Type B pancreatic cell (in vitro differentiated cells): ENCODE data around the gene CACNA1D. TPM values are rescaled to one million over a fixed set of nuclear protein-coding genes. Genes with fewer than 3 reads are reported as not detected.

Source experiments
- DNase-seq: peaks from one replicate; pipeline ENCODE4 v3.0.0; 2021; ENCODE audit warnings: mixed read lengths; ENCODE audit not compliant: unreplicated experiment; ENCODE audit errors: extremely low spot score
- H3K27ac Mint-ChIP-seq: 2 replicates; pipeline ENCODE4 v1.8.0; 2021; ENCODE audit warnings: mild to moderate bottlenecking, mixed read lengths
- H3K27me3 Mint-ChIP-seq: 2 replicates; pipeline ENCODE4 v1.8.0; 2021; ENCODE audit warnings: mixed read lengths
- H3K36me3 Mint-ChIP-seq: 2 replicates; pipeline ENCODE4 v1.8.0; 2021; ENCODE audit warnings: mixed read lengths
- H3K4me1 Mint-ChIP-seq: one replicate; pipeline ENCODE4 v1.8.0; 2021; ENCODE audit warnings: mixed read lengths; ENCODE audit not compliant: unreplicated experiment
- H3K4me3 Mint-ChIP-seq: 2 replicates; pipeline ENCODE4 v1.8.0; 2021; ENCODE audit warnings: mild to moderate bottlenecking, mixed read lengths
- H3K9me3 Mint-ChIP-seq: 2 replicates; pipeline ENCODE4 v1.8.0; 2021; ENCODE audit warnings: mixed read lengths
- total RNA-seq: library from RNA; stranded (reverse); gene quantifications from 2 replicates; pipeline ENCODE4 v1.2.1, GENCODE V29; 2021; ENCODE audit warnings: low replicate concordance
- TF ChIP-seq, protein P1 (sequence below): fragments of 200-600 bp; sonication (generic); conservative IDR thresholded peaks from 2 replicates; pipeline ENCODE4 v1.5.0; 2021; ENCODE audit warnings: antibody characterized with exemption, mild to moderate bottlenecking

The CACNA1D gene
- total RNA-seq, 1 donor from 2014 or later, result 17.4 TPM

DNA sequence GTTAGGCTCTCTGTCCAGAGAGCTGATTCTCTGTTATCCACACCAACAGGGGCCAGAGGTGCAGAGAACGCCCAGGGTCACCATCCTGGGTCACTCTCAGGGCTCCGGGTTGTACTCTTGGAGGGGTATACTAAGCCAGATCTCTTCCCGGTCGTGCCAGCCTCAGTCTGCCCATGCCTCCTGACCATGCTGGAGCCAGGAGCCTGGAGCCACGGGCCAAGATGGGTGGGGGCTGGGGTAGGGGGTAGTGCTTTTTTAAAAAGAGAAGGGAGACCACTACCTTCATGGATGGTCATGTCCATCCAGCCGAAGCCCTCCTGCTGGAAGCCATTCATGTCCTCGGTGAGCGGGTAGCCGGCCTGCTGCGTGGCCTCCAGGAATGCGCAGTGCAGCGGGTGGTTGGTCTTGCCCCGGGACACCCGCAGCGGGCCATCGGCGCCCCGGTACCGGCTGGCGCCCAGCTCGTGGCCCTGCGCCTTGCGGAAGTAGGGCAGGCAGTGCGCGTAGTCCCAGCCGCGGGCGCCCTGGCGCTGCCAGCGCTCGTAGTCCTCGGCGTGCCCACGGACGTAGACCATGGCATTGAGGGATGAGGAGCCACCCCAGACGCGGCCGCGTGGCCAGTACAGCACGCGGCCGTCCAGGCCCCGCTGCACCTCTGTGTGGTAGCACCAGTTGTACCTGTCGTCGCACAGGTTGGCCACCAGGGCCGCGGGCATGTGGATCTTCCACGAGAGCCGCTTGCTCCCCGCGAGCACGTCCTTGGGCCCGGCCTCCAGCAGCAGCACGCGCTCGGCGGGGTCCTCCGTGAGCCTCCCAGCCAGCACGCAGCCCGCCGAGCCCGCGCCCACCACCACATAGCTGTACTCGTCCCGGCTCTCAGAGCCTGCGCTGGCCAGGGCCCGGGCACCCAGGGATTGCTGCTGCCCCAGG, 328.9 kb downstream of the CACNA1D start:
- Mint-ChIP-seq H3K27ac (no peak overlapping the region), H3K9me3 (no peaks in the 10 kb centered on the region), H3K27me3 (no peaks in the 10 kb centered on the region), H3K4me3 (no peak overlapping the region), H3K4me1 (peaks cover 7% of the 10 kb centered on the region), H3K36me3 (no peaks in the 10 kb centered on the region)
- DNase-seq, result no peak
- TF ChIP-seq, protein P1, sequence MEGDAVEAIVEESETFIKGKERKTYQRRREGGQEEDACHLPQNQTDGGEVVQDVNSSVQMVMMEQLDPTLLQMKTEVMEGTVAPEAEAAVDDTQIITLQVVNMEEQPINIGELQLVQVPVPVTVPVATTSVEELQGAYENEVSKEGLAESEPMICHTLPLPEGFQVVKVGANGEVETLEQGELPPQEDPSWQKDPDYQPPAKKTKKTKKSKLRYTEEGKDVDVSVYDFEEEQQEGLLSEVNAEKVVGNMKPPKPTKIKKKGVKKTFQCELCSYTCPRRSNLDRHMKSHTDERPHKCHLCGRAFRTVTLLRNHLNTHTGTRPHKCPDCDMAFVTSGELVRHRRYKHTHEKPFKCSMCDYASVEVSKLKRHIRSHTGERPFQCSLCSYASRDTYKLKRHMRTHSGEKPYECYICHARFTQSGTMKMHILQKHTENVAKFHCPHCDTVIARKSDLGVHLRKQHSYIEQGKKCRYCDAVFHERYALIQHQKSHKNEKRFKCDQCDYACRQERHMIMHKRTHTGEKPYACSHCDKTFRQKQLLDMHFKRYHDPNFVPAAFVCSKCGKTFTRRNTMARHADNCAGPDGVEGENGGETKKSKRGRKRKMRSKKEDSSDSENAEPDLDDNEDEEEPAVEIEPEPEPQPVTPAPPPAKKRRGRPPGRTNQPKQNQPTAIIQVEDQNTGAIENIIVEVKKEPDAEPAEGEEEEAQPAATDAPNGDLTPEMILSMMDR, result no peak

DNA sequence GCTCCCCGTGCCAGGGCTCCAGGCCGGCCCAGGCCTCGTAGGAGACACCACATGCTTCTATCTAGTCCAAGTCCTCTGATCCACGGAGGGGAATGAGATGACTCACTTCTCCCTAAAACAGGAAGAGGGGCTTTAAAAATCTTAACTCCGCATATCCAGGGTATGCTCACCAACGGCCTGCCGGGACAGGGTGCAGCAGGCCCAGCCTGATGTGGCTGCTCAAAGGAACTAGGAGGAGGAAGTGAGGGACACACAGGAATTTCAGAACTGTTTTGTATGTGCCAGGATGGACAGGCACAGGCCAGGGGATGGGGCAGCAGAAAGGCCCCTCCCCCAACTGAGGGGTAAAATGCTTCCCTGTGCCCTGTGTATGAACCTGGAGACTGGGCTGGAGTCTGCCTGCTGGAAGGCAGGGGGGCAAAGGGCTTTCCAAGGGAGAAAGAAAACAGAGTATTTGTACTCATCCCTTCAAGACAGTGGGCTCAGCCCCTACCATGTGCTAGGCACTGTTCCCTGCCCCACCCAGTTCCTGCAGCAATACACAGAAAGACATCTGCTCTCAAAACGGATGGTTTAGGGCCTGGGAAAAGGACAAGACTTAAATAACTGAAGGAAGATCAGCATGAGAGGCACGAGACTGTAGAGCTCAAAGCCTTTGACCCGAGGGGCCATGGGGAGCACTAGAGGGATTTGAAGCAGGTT, 329.7 kb downstream of the CACNA1D start:
- no peak overlapping the region for H3K27ac Mint-ChIP-seq
- H3K27me3 Mint-ChIP-seq, result no peaks in the 10 kb centered on the region
- TF ChIP-seq, protein P1, result no peak

DNA sequence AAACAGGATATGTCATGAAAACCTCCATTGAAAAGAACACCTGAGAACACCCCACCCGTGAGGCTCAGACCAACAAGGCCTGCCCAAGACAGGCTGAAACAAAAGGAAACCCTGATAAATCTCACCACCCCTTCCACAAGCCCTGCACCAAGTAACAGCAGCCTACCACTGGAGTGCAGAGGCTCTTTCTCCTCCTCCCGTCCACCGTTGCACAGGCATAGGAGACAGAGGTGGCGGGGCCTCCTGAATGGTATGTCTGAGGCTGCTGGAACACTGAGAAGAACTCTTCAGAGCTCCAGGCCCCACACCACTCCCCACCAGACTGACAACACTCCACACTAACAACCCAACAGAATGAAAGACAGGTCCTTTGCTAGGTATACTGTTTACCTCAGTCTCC, 330.4 kb downstream of the CACNA1D start:
- TF ChIP-seq, protein P1, result no peak
- no peak overlapping the region for H3K4me3 Mint-ChIP-seq
- H3K36me3 Mint-ChIP-seq, result no peaks in the 10 kb centered on the region
- peaks cover 7% of the 10 kb centered on the region for H3K4me1 Mint-ChIP-seq
- DNase-seq, result no peak
- H3K27me3 Mint-ChIP-seq, result no peaks in the 10 kb centered on the region
- H3K9me3 Mint-ChIP-seq, result no peaks in the 10 kb centered on the region
- H3K27ac Mint-ChIP-seq, result no peak overlapping the region

More for the DNA sequence above, 329.7 kb downstream of the CACNA1D start:
- Mint-ChIP-seq H3K9me3 (no peaks in the 10 kb centered on the region), H3K4me3 (no peak overlapping the region), H3K36me3 (no peaks in the 10 kb centered on the region), H3K4me1 (peaks cover 7% of the 10 kb centered on the region)
- no peak for DNase-seq

DNA sequence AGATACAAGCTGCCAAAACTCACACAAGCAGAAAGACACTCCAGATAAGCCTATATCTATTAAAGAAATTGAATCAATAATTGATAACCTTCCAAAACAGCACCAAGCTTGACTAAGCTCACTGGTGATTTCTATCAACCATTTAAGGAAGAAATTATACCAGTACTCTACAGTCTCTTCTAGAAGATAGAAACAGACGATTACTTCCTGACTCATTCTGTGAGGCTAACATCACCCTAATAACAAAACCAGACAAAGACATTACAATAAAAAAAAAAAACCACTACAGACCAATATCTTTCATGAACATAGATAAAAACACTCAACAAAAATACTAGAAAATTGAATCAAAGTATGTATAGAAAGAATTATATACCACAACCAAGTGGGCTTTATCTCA, 331.6 kb downstream of the CACNA1D start:
- no peaks in the 10 kb centered on the region for H3K9me3 Mint-ChIP-seq
- H3K27ac Mint-ChIP-seq, result no peak overlapping the region
- no peaks in the 10 kb centered on the region for H3K36me3 Mint-ChIP-seq

DNA sequence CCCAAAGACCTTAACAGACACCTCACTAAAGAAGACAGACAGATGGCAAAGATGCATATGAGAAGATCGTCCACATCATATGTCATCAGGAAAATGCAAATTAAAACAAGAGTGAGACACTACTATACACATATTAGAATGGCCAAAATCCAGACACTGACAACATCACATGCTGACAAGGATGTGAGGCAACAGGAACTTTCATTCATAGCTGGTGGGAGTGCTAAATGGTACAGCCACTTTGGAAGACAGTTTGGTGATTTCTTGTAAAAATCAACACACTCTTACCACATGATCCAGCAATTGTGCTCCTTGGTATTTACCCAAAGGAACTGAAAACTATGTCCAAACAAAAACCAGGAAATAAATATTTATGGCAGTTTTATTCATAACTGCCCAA, 334.2 kb downstream of the CACNA1D start:
- no peak overlapping the region for H3K4me3 Mint-ChIP-seq
- no peaks in the 10 kb centered on the region for H3K27me3 Mint-ChIP-seq
- no peak overlapping the region for H3K27ac Mint-ChIP-seq
- DNase-seq, result no peak
- peaks cover 4% of the 10 kb centered on the region for H3K36me3 Mint-ChIP-seq
- H3K4me1 Mint-ChIP-seq, result peaks cover 10% of the 10 kb centered on the region
- H3K9me3 Mint-ChIP-seq, result no peaks in the 10 kb centered on the region
- TF ChIP-seq, protein P1, result no peak

More for the DNA sequence above, 331.6 kb downstream of the CACNA1D start:
- no peak overlapping the region for H3K4me3 Mint-ChIP-seq
- DNase-seq, result no peak
- H3K4me1 Mint-ChIP-seq, result peaks cover 7% of the 10 kb centered on the region
- no peaks in the 10 kb centered on the region for H3K27me3 Mint-ChIP-seq
- TF ChIP-seq, protein P1, result no peak
